GM19035 (cell line): ENCODE data around the gene ABCC12.
"Not testable (repeated sequence)": the region's sequence is repeated elsewhere in the genome, so short reads cannot be mapped to it uniquely, and the experiment has no call there.

Source experiments
- ATAC-seq: cut with Tn5 transposase; IDR thresholded peaks from one replicate; pipeline ENCODE4 v1.9.1; 2021; ENCODE audit not compliant: unreplicated experiment

The ABCC12 gene

GRCh38 chr16:48166617-48167016 lies 10.8 kb upstream of the ABCC12 start:
- not testable (repeated sequence) for ATAC-seq

DNA sequence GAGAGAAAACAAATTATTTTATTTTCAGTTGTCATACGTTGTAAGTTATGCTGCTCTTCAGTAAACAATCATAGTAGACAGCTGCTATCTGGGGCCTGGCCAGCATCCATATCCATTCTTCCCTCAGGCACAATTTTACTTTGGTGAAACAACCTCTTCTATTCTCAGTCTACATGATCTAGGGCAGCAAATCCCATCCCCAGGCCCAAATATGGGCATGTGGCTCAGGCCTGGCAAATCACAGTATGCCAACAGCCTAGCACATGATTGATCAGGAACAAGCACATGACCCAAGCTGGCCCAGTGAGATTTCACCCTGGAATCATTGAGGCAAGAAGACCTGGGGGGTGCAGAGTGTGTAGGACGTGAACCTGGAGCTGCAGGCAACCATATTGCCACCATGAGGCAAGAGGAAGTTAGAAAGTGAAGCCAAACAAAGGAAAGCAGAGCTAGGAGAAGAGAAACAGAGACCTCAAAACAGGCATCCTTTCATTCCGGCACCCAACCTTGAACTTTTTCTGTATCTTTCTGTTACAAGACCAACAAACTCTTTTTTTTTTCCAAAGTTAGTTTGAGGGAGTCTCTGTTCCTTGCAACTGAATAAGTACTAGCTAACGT lies 10.3 kb upstream of the ABCC12 start:
- ATAC-seq, result no peak

DNA sequence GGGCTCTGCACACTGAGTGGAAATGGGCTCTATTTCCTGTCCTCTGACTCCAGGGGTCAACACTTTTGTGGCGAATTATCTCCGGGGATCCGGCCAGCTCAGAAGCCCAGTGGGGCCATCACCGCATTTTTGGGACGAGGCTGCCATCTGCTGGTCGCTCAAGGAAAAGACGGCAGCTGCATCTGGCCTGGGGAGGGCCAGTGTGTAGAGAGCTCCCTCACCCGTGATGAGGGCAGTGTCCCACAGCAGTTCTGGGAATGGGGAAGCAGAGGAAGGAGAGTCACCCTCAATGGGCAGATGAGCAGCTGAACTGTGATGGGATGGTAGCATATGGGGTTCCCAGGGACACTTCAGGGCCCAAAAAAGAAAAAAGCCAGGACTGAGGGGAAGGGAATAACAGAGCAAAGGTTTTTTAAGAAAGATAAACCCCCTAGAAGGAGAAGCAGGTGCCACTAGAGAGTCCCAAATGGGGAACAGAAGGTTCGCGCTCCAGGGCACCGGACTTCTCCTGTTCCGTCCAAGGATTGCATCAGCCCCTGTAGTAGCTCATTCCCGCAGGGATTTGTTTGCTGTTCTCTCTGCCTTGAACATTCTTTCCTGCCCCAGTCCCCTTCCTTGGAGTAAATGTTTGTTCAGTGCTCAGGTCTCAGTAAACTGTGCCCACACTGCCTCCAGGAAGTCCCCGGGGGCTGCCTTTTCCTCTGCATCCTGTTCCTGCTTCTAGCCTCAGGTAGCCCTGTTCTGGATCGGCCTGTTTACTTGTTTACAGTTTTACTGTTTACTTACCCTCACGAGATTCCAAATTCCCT lies 9.3 kb upstream of the ABCC12 start:
- ATAC-seq, result peak; percentile 81

DNA sequence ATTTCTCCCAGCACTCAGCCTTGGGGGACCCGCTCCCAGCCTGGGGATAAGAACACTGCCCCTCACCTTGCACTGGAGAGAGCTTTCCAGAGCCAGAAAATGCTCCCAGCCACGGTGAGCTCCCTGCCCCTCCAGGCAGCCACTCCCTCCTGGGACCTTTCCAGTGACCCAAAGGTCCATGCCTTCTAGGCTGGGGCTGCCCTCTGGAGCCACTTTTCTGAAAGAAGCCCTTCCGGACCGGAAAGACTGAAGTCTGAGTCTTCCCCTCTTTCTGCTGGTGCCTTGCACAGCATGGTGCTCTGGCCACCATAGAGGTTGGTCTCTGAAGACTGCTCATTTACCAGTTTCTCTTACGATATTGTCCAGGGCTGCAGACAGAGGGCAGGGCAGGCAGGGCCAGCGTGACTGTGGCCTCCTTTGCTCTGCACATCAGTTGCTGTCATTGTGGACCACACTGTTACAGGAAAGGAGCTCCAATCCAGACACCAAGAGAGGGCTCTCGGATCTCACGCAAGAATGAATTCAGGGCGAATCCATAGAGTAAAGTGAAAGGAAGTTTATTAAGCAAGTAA lies 7.1 kb upstream of the ABCC12 start:
- ATAC-seq, result no peak

- ATAC-seq, result no peak
Measured at GRCh38 chr16:48161906-48162305, 6.1 kb upstream of the ABCC12 start.

DNA sequence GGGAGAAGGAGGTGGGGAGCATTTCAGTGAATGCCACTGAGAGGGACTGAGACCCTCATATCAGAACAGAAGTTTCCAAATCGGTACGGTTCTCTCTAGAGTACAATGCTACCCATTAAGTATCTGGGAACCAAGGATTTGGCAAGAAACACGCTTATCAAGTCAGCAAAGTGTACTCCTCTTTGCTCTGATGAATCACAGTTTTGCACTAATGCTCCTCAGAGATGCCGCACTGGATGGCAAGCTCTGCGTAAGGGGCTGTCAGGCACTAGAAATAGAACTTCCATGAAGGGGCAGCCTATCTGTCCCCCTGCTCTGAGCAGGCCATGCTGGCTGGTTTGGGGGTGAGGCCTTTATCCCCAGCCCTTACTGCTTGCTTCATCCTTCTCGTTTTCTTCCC lies 4.8 kb upstream of the ABCC12 start:
- no peak for ATAC-seq

GRCh38 chr16:48158296-48158695 lies 2.5 kb upstream of the ABCC12 start:
- peak; percentile 80 for ATAC-seq

- no peak for ATAC-seq
Measured at GRCh38 chr16:48157794-48158193, 2.0 kb upstream of the ABCC12 start.

DNA sequence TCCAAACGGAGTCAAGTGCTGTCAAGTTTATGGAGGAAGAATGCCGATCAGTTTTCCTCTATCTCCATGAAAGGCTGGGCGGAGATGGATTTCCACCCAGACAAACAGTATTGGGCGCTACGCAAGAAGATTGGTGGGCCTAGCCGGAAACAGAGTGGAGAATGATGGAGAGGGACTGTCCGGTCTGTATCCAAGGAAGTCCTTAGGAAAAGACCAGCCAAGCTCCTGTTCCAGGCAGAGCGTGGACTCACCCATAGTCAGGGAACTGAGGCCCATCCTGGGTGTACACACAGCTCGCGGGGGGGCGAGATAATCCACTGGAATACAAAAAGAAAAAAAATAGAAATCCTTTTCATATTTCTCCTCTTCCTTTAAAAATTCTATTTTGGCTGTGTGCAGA lies 1.5 kb upstream of the ABCC12 start:
- no peak for ATAC-seq

- no peak for ATAC-seq
Measured at GRCh38 chr16:48156790-48157209, 1.0 kb upstream of the ABCC12 start.

DNA sequence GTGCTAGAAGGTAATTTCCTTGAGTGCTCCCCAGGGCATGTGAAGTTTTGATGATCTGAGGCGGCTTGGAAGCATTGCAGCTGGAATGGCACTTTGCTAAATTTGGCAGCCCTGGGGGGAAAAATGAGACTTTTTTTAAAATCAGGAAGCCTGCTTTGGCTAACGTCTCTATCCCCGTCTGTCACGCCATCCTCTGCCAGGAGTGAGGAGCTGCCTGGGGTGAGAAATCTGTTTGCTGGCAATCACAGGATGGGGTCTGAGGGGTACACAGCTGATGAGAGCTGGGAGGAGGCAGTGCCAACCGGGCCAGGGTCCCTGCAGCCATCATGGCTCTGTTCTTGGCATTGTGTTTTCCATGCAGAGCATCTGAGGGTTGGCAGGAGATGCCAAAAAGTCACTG lies 2.0 kb downstream of the ABCC12 start:
- no peak for ATAC-seq

GRCh38 chr16:48152226-48152625 lies 3.6 kb downstream of the ABCC12 start:
- no peak for ATAC-seq

DNA sequence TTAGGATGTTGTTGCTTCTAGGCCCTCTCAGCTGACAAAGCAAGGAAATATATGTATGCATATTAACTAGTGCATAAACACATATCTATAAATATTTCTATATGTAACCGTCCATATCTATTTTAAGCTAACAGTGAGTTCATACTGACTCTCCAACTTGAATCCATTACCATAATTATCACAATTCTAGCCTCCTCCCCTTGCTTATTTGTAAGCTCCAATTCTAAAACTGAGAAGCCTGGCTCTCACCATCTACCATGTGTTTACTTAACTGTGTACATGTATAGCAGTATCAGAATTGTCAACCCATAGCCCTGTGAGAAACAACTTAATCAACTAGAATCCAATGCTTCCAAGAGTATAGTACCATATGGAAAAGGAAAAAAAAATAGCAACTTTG lies 5.1 kb downstream of the ABCC12 start:
- no peak for ATAC-seq

DNA sequence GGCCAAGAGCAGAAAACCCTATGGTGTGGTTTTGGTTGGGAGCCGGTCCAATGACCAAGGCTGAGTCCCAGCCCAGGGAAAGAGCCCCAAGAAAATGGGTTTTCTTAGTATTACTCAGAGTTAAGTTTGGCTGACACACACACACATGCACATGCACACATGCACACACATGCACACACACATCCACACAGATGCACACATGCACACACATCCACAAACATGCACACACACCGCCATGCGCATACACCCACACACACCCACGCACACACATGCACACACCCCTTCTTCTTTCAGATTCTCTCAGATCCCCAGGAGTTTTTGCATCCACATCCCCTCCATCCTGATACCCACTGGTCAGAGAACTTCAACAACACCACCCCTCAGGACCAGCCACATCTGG lies 9.1 kb downstream of the ABCC12 start:
- no peak for ATAC-seq

GRCh38 chr16:48146131-48146530 lies 9.7 kb downstream of the ABCC12 start:
- ATAC-seq, result no peak

- no peak for ATAC-seq
Measured at GRCh38 chr16:48143812-48144368, 11.9 kb downstream of the ABCC12 start.

- no peak for ATAC-seq
Measured at GRCh38 chr16:48140821-48141220, 15.0 kb downstream of the ABCC12 start.

- ATAC-seq, result no peak
Measured at GRCh38 chr16:48139517-48139916, 16.3 kb downstream of the ABCC12 start.

- ATAC-seq, result no peak
Measured at GRCh38 chr16:48138543-48138942, 17.2 kb downstream of the ABCC12 start.

DNA sequence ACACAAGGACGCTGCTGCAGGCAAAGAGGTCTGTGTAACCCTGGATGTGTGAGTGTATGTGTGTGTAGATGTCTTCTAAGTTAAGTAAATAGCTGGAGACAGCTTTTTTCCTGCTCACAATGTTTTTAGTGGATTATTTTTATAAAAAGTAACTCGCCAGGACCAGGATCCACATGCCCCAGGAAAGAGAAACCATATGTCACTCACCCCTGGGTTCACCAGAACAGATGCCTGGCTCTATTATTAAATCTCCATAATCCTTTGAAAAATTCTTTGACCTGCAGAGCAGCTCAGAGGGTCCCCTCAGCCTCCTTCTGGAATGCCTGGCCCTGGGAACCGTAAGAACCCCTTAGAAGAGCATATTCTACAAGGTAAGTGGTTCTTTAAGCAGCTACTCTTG lies 18.0 kb downstream of the ABCC12 start:
- ATAC-seq, result no peak

DNA sequence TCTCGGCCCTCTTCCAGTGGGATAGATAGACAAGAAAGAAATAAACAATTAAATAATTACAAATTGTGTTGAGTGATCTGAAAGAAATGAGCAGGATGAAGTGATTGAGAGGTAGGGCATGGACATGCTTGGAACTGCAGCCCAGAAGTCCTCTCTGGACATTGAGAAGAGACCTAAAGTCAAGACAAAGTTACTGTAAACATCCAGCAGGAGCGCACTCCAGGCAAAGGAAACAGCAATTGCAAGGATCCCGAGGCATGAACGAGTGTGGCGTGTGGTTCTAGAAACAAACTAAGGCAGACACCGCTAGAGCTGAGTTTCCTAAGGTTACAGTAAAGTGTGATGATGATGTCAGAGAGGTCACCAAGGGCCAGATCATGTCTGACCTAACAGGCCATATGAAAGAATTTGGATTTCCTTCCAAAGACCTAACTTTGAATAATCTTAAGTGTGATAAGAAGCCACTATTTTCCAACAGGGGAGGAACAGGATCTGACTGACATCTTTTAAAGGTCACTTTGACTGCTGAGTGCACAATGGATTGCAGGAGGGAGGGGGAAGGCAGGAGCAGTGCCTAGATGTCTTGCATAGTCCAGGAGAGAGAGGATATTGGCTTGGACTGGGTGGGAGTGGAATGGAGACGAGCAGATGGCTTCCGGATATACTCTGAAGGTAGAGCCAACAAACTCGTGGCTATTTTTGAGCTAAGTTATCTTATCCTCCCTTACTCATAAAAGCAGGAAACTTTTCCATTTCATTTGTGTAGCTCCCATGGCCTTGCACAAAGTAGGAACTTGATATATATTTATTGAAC lies 19.0 kb downstream of the ABCC12 start:
- no peak for ATAC-seq
